Suppressor macrophage (primary cell): Measurements from ENCODE around the gene RASGRF2.

Source experiments
- DNase-seq, 4 experiments: peaks; one replicate each; pipeline ENCODE4 v3.0.0-alpha.2; 2020 to 2022

RASGRF2 gene

GRCh38 chr5:81180780-81181460 is 220.8 kb downstream of the RASGRF2 start:
- no peak for DNase-seq

- peak in 1 of 4 experiments; percentile 7 for DNase-seq
These were observed 221.6 kb downstream of the RASGRF2 start for GRCh38 chr5:81181576-81182316.

GRCh38 chr5:81182396-81183390 is 222.5 kb downstream of the RASGRF2 start:
- no peak for DNase-seq

GRCh38 chr5:81183811-81184748 is 223.9 kb downstream of the RASGRF2 start:
- DNase-seq = no peak

GRCh38 chr5:81184749-81185110 is 224.6 kb downstream of the RASGRF2 start:
- no peak for DNase-seq

- no peak for DNase-seq
These were observed 227.7 kb downstream of the RASGRF2 start for GRCh38 chr5:81187885-81188284.

GRCh38 chr5:81188962-81189361 is 228.8 kb downstream of the RASGRF2 start:
- no peak for DNase-seq

- DNase-seq = no peak
These were observed 229.8 kb downstream of the RASGRF2 start for GRCh38 chr5:81189875-81190498.

- DNase-seq = no peak
These were observed 231.7 kb downstream of the RASGRF2 start for GRCh38 chr5:81191726-81192372.

GRCh38 chr5:81192373-81192750 is 232.2 kb downstream of the RASGRF2 start:
- DNase-seq = no peak

- peak; percentile 82 to 92 (median 88) for DNase-seq
These were observed 234.6 kb downstream of the RASGRF2 start for GRCh38 chr5:81194633-81195334.

GRCh38 chr5:81195335-81195929 is 235.3 kb downstream of the RASGRF2 start:
- DNase-seq = no peak

- no peak for DNase-seq
These were observed 242.5 kb downstream of the RASGRF2 start for GRCh38 chr5:81202655-81203054.

- no peak for DNase-seq
These were observed 243.6 kb downstream of the RASGRF2 start for GRCh38 chr5:81203729-81204128.

- DNase-seq = no peak
These were observed 244.0 kb downstream of the RASGRF2 start for GRCh38 chr5:81204205-81204604.

- no peak for DNase-seq
These were observed 244.9 kb downstream of the RASGRF2 start for GRCh38 chr5:81205058-81205457.

- no peak for DNase-seq
These were observed 246.8 kb downstream of the RASGRF2 start for GRCh38 chr5:81207009-81207408.

GRCh38 chr5:81208904-81209303 is 248.7 kb downstream of the RASGRF2 start:
- no peak for DNase-seq

- no peak for DNase-seq
These were observed 249.2 kb downstream of the RASGRF2 start for GRCh38 chr5:81209386-81209785.
